Heart left ventricle (tissue), 16 donors: ENCODE results near the gene SUSD6. TPM values are rescaled to one million over a fixed set of nuclear protein-coding genes. Genes with fewer than 3 reads are reported as not detected.
"Not testable (repeated sequence)": the region's sequence is repeated elsewhere in the genome, so short reads cannot be mapped to it uniquely, and the experiment has no call there.

Experiments
- ATAC-seq, 4 donors: fragments of 200-7000 bp; cut with Tn5 transposase; one replicate each; pipeline ENCODE4 v1.9.1; 2020 to 2022; ENCODE audit warnings: moderate library complexity in 4 of 4, mild to moderate bottlenecking in 3 of 4, moderate number of reproducible peaks in 1 of 4
- DNase-seq, 5 donors: peaks; one replicate each; pipeline ENCODE4 v3.0.0-alpha.2; 2020
- H3K27ac ChIP-seq, 12 donors: fragments of 200-600 bp; sonication (generic) in 4 of 12; one replicate each; pipeline versions ENCODE4 v1.5.0 to v1.8.0; 2016 to 2022; ENCODE audit warnings: mild to moderate bottlenecking in 2 of 12
- H3K27me3 ChIP-seq, 9 donors: fragments of 200-600 bp; sonication (generic) in 2 of 9; one replicate each; pipeline versions ENCODE4 v1.5.1 to v1.8.0; 2016 to 2022; ENCODE audit warnings: mild to moderate bottlenecking in 3 of 9
- H3K36me3 ChIP-seq, 9 donors: fragments of 200-600 bp; sonication (generic) in 2 of 9; one replicate each; pipeline versions ENCODE4 v1.5.0 to v1.8.0; 2018 to 2022; ENCODE audit warnings: mild to moderate bottlenecking in 2 of 9
- H3K4me1 ChIP-seq, 12 donors: fragments of 200-600 bp; sonication (generic) in 4 of 12; one replicate each; pipeline versions ENCODE4 v1.5.0 to v1.8.0; 2016 to 2022; ENCODE audit warnings: mild to moderate bottlenecking in 3 of 12
- H3K4me3 ChIP-seq, 12 donors: fragments of 200-600 bp; sonication (generic) in 4 of 12; one replicate each; pipeline versions ENCODE4 v1.5.0 to v1.8.0; 2017 to 2022; ENCODE audit warnings: mild to moderate bottlenecking in 9 of 12, moderate library complexity in 4 of 12
- H3K9me3 ChIP-seq, 12 donors: fragments of 200-600 bp; sonication (generic) in 4 of 12; one replicate each; pipeline versions ENCODE4 v1.5.0 to v1.8.0; 2016 to 2022; ENCODE audit warnings: mild to moderate bottlenecking in 1 of 12
- POLR2A ChIP-seq, 2 donors: fragments of 450-650 bp; IDR thresholded peaks; one replicate each; pipeline ENCODE4 v1.6.1; 2017; ENCODE audit warnings: antibody characterized with exemption in 2 of 2, mild to moderate bottlenecking in 2 of 2, moderate library complexity in 2 of 2
- WGBS, 4 donors: extraction: QIAGEN DNeasy Blood & Tissue Kit in 2 of 4; methylation state at CpG; one replicate each; pipeline versions ENCODE4 v1.1.5 to v1.1.7; 2013 to 2018; 5-methylcytosine and 5-hydroxymethylcytosine counted together
- intact Hi-C, 10 donors: fragments of 100-400 bp; cut with DNase I; formaldehyde crosslinking; loops; one replicate each; pipeline versions ENCODE4 v1.11.1 to v1.14.2; 2022
- polyA plus RNA-seq, 2 donors: library from polyadenylated mRNA; stranded (reverse); fragments of 200-250 nt; gene quantifications; one replicate each; pipeline ENCODE4 v1.2.3, GENCODE V29; 2013
- total RNA-seq, 9 donors: library from RNA; depleted of rRNA in 2 of 9; stranded (reverse); fragments of >200 nt in 2 of 9; fragmentation: NEBNext Ultra II Directional in 3 of 9; extraction: Animal tissue kit (Norgen Biotek cat#: 25700) in 3 of 9; gene quantifications; one replicate each; pipeline versions ENCODE4 v1.1.0 to v1.2.4, GENCODE V29; 2016 to 2023
- TF ChIP-seq, protein P1 (sequence below), 12 donors: fragments of 200-600 bp; sonication (generic) in 4 of 12; IDR thresholded peaks; one replicate each; pipeline versions ENCODE4 v1.5.0 to v1.8.0; 2018 to 2022; ENCODE audit warnings: antibody characterized with exemption in 12 of 12, mild to moderate bottlenecking in 5 of 12
- donor health status: ischemic (EF 13 %, LVEDD 7.1; RV severe dilation, severe dysfunction).
- donor health status: healthy with polysubstance abuse.
- donor health status: DM: no; HTN: yes; CAD: no.
- donor health status: DM: no; HTN: no; CAD: no.
- donor health status: ischemic (EF 25% LVEDD 6.9; RV normal size, moderate dysfunction).
- donor health status: ischemic (EF 25% LVEDD 5.7; RV mildly dilated, moderate dysfunction).
- donor health status: healthy.
- donor health status: DM: yes; HTN: yes; CAD: no.
- donor health status: ischemic (EF 35%, LVEDD 5.7; RV mildly dilated, moderate dysfunction).
- donor health status: nonischemic (EF 11% LVEDD 7.7; RV severe dilation, severe dysfunction).
- donor health status: DM: yes; HTN: yes; CAD: no.
- donor health status: PGD.
- donor health status: ischemic (EF 29% LVEDD 5.4; RV normal size, mild dysfunction).
- donor health status: nonischemic (EF 23%, LVEDD 6.1; RV moderate dilation, normal function).

The SUSD6 gene
- total and polyA plus RNA-seq, 11 donors, result 5.8 to 49.2 (median 24.5) TPM

DNA sequence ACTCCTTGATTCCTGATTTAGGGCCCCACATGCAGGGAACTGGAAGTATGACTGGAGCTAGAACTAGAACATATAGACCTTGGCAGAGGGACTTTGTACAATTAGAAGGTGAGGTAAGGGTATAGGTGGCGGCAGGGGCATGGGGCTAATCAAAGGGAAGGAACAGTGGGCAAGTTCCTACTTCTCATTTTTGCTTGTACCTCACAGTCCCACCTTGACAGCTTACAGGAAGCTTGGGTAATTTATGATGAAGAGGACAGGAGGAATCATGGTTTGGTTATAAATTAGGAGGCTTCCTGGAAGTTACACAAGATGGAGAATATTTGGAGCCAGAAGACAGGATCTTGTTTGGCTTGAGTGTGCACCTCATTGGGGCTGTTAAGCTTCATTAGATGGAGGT, 33.4 kb downstream of the SUSD6 start:
- H3K36me3 ChIP-seq, result peaks cover 0 to 11% (median 0%) of the 10 kb centered on the region in 9 donors
- no peak overlapping the region for H3K4me3 ChIP-seq
- ATAC-seq (no peak), DNase-seq (no peak)
- peaks cover 0 to 18% (median 0%) of the 10 kb centered on the region in 12 donors for H3K9me3 ChIP-seq
- peaks cover 18 to 85% (median 60%) of the 10 kb centered on the region in 12 donors for H3K4me1 ChIP-seq
- TF ChIP-seq, protein P1, sequence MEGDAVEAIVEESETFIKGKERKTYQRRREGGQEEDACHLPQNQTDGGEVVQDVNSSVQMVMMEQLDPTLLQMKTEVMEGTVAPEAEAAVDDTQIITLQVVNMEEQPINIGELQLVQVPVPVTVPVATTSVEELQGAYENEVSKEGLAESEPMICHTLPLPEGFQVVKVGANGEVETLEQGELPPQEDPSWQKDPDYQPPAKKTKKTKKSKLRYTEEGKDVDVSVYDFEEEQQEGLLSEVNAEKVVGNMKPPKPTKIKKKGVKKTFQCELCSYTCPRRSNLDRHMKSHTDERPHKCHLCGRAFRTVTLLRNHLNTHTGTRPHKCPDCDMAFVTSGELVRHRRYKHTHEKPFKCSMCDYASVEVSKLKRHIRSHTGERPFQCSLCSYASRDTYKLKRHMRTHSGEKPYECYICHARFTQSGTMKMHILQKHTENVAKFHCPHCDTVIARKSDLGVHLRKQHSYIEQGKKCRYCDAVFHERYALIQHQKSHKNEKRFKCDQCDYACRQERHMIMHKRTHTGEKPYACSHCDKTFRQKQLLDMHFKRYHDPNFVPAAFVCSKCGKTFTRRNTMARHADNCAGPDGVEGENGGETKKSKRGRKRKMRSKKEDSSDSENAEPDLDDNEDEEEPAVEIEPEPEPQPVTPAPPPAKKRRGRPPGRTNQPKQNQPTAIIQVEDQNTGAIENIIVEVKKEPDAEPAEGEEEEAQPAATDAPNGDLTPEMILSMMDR (IDR thresholded peaks at IDR 0.05), result no peak
- no peak for TF ChIP-seq POLR2A (IDR thresholded peaks at IDR 0.05)
- intact Hi-C loops, result no loop called here
- H3K27ac ChIP-seq, result peak overlapping the region in 3 of 12 donors; percentile 6 to 77 (median 15)
- H3K27me3 ChIP-seq, result no peaks in the 10 kb centered on the region
- 94 to 100% (median 96%) methylated on average over 1 of the region's 1 CpG for WGBS, 4 donors

DNA sequence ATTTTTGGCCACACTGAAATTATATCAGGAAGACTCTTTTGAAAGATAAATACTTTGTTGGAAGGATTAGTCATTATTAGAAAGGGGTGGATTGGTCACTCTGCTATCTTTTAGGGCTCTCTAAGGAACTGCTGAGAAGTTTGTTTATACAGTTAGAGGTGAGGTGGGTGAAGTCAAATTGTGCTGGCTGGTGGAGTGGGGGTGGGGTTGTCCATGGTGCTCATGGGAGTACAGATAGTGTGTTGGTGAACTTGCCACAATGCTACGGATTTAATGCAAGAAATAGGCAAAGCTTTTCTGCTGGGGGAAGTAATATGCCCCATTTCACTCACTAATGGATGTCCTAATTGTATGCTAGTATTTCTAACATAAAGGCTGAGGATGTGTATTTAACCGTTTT, 35.8 kb downstream of the SUSD6 start:
- Histone ChIP-seq H3K4me1 (peaks cover 23 to 98% (median 78%) of the 10 kb centered on the region in 12 donors), H3K27me3 (no peaks in the 10 kb centered on the region), H3K27ac (peak overlapping the region in 7 of 12 donors; percentile 72 to 92 (median 79)), H3K36me3 (peaks cover 0 to 7% (median 0%) of the 10 kb centered on the region in 9 donors), H3K9me3 (peaks cover 0 to 5% (median 0%) of the 10 kb centered on the region in 12 donors), H3K4me3 (no peak overlapping the region)
- ATAC-seq (no peak), DNase-seq (no peak)
- TF ChIP-seq, protein P1 (IDR thresholded peaks at IDR 0.05), result no peak
- TF ChIP-seq POLR2A (IDR thresholded peaks at IDR 0.05), result no peak
- WGBS, 4 donors, result 76 to 87% (median 81%) methylated on average over 2 of the region's 2 CpGs
- intact Hi-C loops, result no loop called here

DNA sequence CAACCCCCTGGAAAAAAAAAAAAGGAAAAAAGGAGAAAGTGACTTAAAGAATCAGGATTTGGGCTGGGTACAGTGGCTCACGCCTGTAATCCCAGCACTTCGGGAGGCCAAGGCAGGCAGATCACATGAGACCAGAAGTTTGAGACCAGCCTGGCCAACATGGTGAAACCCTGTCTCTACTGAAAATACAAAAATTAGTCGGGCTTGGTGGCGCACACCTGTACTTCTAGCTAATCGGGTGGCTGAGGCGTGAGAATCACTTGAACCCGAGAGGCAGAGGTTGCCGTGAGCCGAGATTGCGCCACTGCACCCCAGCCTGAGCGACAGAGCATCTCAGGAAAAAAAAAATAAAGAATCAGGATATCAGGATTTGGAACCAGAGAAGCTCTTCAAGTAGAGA, 36.2 kb downstream of the SUSD6 start:
- H3K9me3 ChIP-seq, H3K27me3 ChIP-seq, DNase-seq, H3K36me3 ChIP-seq, H3K4me3 ChIP-seq, ATAC-seq, intact Hi-C loops: not testable (repeated sequence)
- peaks cover 23 to 98% (median 80%) of the 10 kb centered on the region in 12 donors for H3K4me1 ChIP-seq
- H3K27ac ChIP-seq, result peak overlapping the region in 11 of 12 donors; percentile 70 to 92 (median 78)
- 85 to 93% (median 88%) methylated on average over 11 of the region's 11 CpGs for WGBS, 4 donors

DNA sequence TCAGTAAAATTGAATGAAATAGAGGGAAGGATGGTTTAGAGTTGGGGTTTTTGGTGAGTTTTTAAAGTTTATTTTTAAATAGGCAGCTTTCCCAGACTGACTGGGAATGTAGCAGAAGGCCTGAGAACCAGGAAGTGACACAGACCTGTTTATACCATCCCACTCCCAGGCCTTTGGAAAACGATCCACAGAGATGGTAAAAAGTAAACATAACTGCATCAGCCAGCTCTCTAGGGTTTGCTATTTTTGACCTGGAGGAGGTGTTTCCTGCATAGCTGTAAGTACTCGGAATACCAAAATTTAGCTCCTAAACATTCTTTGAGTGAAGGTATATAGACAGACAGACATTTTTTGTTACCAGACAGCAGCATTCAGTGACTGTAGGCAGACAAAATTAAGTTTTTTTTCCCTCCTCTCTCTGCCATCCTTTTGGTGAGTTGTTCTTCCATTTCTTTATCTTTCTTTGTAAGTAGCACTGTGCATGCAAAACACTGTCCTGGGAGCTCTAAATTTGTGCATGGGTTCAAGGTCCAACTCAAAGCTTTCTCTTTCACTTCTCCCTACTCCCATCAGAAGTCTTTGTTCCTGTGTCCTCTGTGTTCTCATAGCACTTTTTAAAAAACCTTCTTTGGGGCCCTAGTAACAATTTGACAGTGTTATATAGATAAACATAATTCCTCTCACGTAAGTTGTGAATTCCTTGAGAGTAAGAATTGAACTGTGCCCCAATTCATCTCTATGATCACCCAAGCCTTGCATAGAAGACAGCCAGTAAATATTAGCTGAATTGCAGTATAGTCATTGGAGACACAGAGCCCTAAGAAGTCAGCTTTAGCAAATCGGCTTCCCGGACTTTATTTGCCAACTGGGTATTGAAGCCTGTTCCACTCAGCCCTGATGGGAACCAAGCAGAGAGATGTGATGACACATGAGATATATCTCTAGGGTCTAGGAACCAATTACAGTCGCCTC, 37.4 kb downstream of the SUSD6 start:
- peak overlapping the region in 5 of 12 donors; percentile 1 to 25 (median 6) for H3K4me3 ChIP-seq
- peak overlapping the region in 11 of 12 donors; percentile 70 to 92 (median 78) for H3K27ac ChIP-seq
- DNase-seq, result no peak
- no peaks in the 10 kb centered on the region for H3K27me3 ChIP-seq
- WGBS, 4 donors, result 7 to 14% (median 11%) methylated on average over 6 of the region's 6 CpGs
- no peaks in the 10 kb centered on the region for H3K9me3 ChIP-seq
- H3K36me3 ChIP-seq, result no peaks in the 10 kb centered on the region
- TF ChIP-seq, protein P1 (IDR thresholded peaks at IDR 0.05), result no peak
- no peak for TF ChIP-seq POLR2A (IDR thresholded peaks at IDR 0.05)
- peaks cover 15 to 98% (median 79%) of the 10 kb centered on the region in 12 donors for H3K4me1 ChIP-seq
- peak in 3 of 4 donors; percentile 34 to 55 (median 38) for ATAC-seq
- intact Hi-C loops, result no loop called here
